HepG2 (cell line): Measurements from ENCODE around the gene SIX4. TPM values are rescaled to one million over a fixed set of nuclear protein-coding genes. Genes with fewer than 3 reads are reported as not detected.

Source experiments
- BCL6 ChIP-seq: IDR thresholded peaks from 2 replicates; pipeline ENCODE4 v1.6.1; 2016; ENCODE audit warnings: missing genetic modification reagents, missing compliant biosample characterization
- DDIT3 ChIP-seq: sonication (generic); formaldehyde crosslinking; IDR thresholded peaks from 2 replicates; pipeline ENCODE4 v1.4.0; 2020; ENCODE audit warnings: mild to moderate bottlenecking, missing genetic modification reagents
- GATA4 ChIP-seq: sonication (generic); IDR thresholded peaks from 2 replicates; pipeline ENCODE4 v1.6.1; 2016; ENCODE audit warnings: antibody characterized with exemption, low read depth, borderline replicate concordance
- KLF13 ChIP-seq: sonication (generic); formaldehyde crosslinking; IDR thresholded peaks from 2 replicates; pipeline ENCODE4 v1.4.0; 2020; ENCODE audit warnings: mild to moderate bottlenecking, missing genetic modification reagents
- MYPOP ChIP-seq: sonication (generic); formaldehyde crosslinking; IDR thresholded peaks from 2 replicates; pipeline ENCODE4 v1.8.1; 2023; ENCODE audit warnings: mild to moderate bottlenecking, moderate library complexity, missing genetic modification reagents
- NR3C1 ChIP-seq: sonication (generic); formaldehyde crosslinking; IDR thresholded peaks from 2 replicates; pipeline ENCODE4 v1.4.0; 2020; ENCODE audit warnings: missing genetic modification reagents
- RARG ChIP-seq: sonication (generic); formaldehyde crosslinking; IDR thresholded peaks from 2 replicates; pipeline ENCODE4 v1.4.0; 2020; ENCODE audit warnings: low read depth, mild to moderate bottlenecking, missing genetic modification reagents
- SETDB1 ChIP-seq: sonication (generic); formaldehyde crosslinking; IDR thresholded peaks from 2 replicates; pipeline ENCODE4 v1.5.1; 2020; ENCODE audit warnings: missing genetic modification reagents, mild to moderate bottlenecking, borderline replicate concordance
- ZEB1 ChIP-seq: IDR thresholded peaks from 2 replicates; pipeline ENCODE4 v1.6.1; 2012; ENCODE audit warnings: mild to moderate bottlenecking, low read depth, inconsistent platforms; ENCODE audit not compliant: insufficient replicate concordance
- ZFP91 ChIP-seq: sonication (generic); formaldehyde crosslinking; IDR thresholded peaks from 2 replicates; pipeline ENCODE4 v1.9.0; 2022; ENCODE audit warnings: missing genetic modification reagents, mild to moderate bottlenecking, borderline replicate concordance
- ZFY ChIP-seq: sonication (generic); formaldehyde crosslinking; IDR thresholded peaks from 2 replicates; pipeline ENCODE4 v1.4.0; 2020; ENCODE audit warnings: missing genetic modification reagents
- ZHX2 ChIP-seq, 2 experiments: sonication (generic) in 1 of 2; formaldehyde crosslinking in 1 of 2; IDR thresholded peaks; 2 replicates each; pipeline versions ENCODE4 v1.6.1 to v1.9.0; 2014 to 2022; ENCODE audit warnings: antibody characterized with exemption in 1 of 2, borderline replicate concordance in 1 of 2, inconsistent platforms in 1 of 2, low read depth in 1 of 2, missing genetic modification reagents in 1 of 2
- ZNF275 ChIP-seq: sonication (generic); formaldehyde crosslinking; IDR thresholded peaks from 2 replicates; pipeline ENCODE4 v1.8.0; 2022; ENCODE audit warnings: missing genetic modification reagents, mild to moderate bottlenecking, inconsistent platforms, borderline replicate concordance
- ZNF598 ChIP-seq: sonication (generic); formaldehyde crosslinking; IDR thresholded peaks from 2 replicates; pipeline ENCODE4 v1.5.1; 2020; ENCODE audit warnings: mild to moderate bottlenecking, missing genetic modification reagents, borderline replicate concordance
- ZNF75D ChIP-seq: sonication (generic); formaldehyde crosslinking; IDR thresholded peaks from 2 replicates; pipeline ENCODE4 v1.8.1; 2023; ENCODE audit warnings: missing genetic modification reagents, mild to moderate bottlenecking, borderline replicate concordance
- ZSCAN29 ChIP-seq: sonication (generic); formaldehyde crosslinking; conservative IDR thresholded peaks from 2 replicates; pipeline ENCODE4 v1.4.0; 2020; ENCODE audit warnings: mild to moderate bottlenecking, missing genetic modification reagents
- polyA plus RNA-seq, 8 experiments: library from polyadenylated mRNA; depleted of rRNA in 3 of 8; stranded (reverse) in 7 of 8; unstranded in 1 of 8; fragments of >200 nt; fragmentation: Illumina TruSeq in 4 of 8; extraction: Trizol in 4 of 8; gene quantifications; 2 replicates each; pipeline versions ENCODE4 v1.2.1 to v1.2.3, GENCODE V29; 2011 to 2016; ENCODE audit warnings: low read depth in 4 of 8, missing spikeins in 1 of 8, mixed read lengths in 1 of 8; ENCODE audit not compliant: insufficient read depth in 1 of 8
- total RNA-seq, 5 experiments: library from RNA; depleted of rRNA; stranded (reverse); fragments of >200 nt; fragmentation: Illumina TruSeq; extraction: Trizol; gene quantifications; 2 replicates each; pipeline ENCODE4 v1.2.3, GENCODE V29; 2016; ENCODE audit warnings: low read depth in 1 of 5
- TF ChIP-seq, protein P1 (sequence below): sonication (generic); formaldehyde crosslinking; conservative IDR thresholded peaks from 2 replicates; pipeline ENCODE4 v1.4.0; 2020; ENCODE audit warnings: missing genetic modification reagents

SIX4 gene
- total and polyA plus RNA-seq, 2 of the 13 experiments (the other 11 are each of a cell fraction or from before 2014, with no cell fraction given) = 5.0 to 6.0 TPM

- no peak for TF ChIP-seq RARG (CRISPR knock-in tag)
- TF ChIP-seq ZHX2 (IDR thresholded peaks at IDR 0.05; ENCODE audit: low read depth) = no peak
- no peak for TF ChIP-seq ZHX2 (CRISPR knock-in tag; IDR thresholded peaks at IDR 0.05; ENCODE audit: borderline replicate concordance)
- TF ChIP-seq DDIT3 (CRISPR knock-in tag) = no peak
- TF ChIP-seq ZSCAN29 (CRISPR knock-in tag) = no peak
- 0 out of 2 replicates have a peak, but pooled peaks have one; percentile 16 for TF ChIP-seq BCL6
- TF ChIP-seq SETDB1 (CRISPR knock-in tag) = no peak
- TF ChIP-seq, protein P1, sequence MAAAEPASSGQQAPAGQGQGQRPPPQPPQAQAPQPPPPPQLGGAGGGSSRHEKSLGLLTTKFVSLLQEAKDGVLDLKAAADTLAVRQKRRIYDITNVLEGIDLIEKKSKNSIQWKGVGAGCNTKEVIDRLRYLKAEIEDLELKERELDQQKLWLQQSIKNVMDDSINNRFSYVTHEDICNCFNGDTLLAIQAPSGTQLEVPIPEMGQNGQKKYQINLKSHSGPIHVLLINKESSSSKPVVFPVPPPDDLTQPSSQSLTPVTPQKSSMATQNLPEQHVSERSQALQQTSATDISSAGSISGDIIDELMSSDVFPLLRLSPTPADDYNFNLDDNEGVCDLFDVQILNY (CRISPR knock-in tag) = no peak
- TF ChIP-seq ZNF275 (CRISPR knock-in tag) = no peak
- TF ChIP-seq KLF13 (CRISPR knock-in tag) = no peak
- TF ChIP-seq ZNF75D (CRISPR knock-in tag) = no peak
- TF ChIP-seq ZFY (CRISPR knock-in tag) = peak; percentile 44; the same call in 1 of the 2 replicates
- TF ChIP-seq ZEB1 = no peak
- no peak for TF ChIP-seq MYPOP (CRISPR knock-in tag)
- TF ChIP-seq NR3C1 (CRISPR knock-in tag) = no peak
- TF ChIP-seq ZFP91 (CRISPR knock-in tag) = no peak; the same call in none of the 2 replicates
- TF ChIP-seq ZNF598 (CRISPR knock-in tag) = no peak
- no peak for TF ChIP-seq GATA4
Measured at GRCh38 chr14:60722357-60723115, 1.6 kb downstream of the SIX4 start (continued).
